Measurements from ENCODE around the gene ASXL3. TPM values are rescaled to one million over a fixed set of nuclear protein-coding genes. Genes with fewer than 3 reads are reported as not detected.

The ASXL3 gene
- 1 to 10 TPM in 3 of 6 experiments, under 1 TPM in 3; 0.12 to 4.0 (median 1.3) TPM for total RNA-seq
- long read RNA-seq = 0 reads

- DNase-seq (peak; percentile 60 to 80 (median 73)), ATAC-seq (peak; percentile 80 to 90 (median 86))
- intact Hi-C loops (cut with DNase I) = no loop called here
- Histone ChIP-seq H3K27ac (peak within 1 kb of the TSS; percentile 52 to 93 (median 84)), H3K36me3 (no peaks in the 10 kb centered on the region), H3K4me3 (peak within 1 kb of the TSS; percentile 59 to 72 (median 69)), H3K9me3 (no peaks in the 10 kb centered on the region), H3K4me1 (peaks cover 0 to 5% (median 0%) of the 10 kb centered on the region in 4 donors), H3K27me3 (no peaks in the 10 kb centered on the region)
- no peak for TF ChIP-seq CTCF (IDR thresholded peaks at IDR 0.05)
- peak; percentile 10 for TF ChIP-seq POLR2A (IDR thresholded peaks at IDR 0.05)
- WGBS (ENCODE audit: insufficient coverage, low coverage, low lambda C conversion rate, missing lambda C conversion rate) = 1% methylated on average over 16 of the region's 103 CpGs
Observed at GRCh38 chr18:33577685-33578517, at the start of gene ASXL3. TSS of gene ASXL3 (plus strand) at chr18:33578219. CDS start at chr18:33578632, 413 bp downstream.

DNA sequence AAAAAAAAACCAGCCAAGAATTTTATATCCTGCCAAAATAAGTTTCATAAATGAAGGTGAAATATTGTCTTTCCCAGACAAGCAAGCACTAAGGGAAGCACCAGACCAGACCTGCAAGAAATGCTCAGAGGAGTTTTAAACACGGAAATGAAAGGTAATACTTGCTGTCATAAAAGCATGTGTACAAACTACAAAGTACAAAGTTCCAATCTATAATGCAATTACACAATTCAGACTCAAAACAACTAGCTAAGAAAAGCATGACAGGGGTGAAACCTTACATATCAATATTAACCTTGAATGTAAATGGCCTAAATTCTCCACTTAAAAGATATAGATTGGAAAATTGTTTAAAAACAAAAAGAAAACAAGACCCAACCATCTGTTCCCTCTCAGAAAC, 45.0 kb upstream of the ASXL3 start:
- H3K27ac ChIP-seq = peak overlapping the region in 2 of 3 donors; percentile 41 to 44
- no peaks in the 10 kb centered on the region for H3K9me3 ChIP-seq
- WGBS (ENCODE audit: insufficient coverage, low coverage, low lambda C conversion rate, missing lambda C conversion rate) = 10% methylated on average over 1 of the region's 1 CpG
- H3K36me3 ChIP-seq = no peaks in the 10 kb centered on the region
- no peak overlapping the region for H3K4me3 ChIP-seq
- TF ChIP-seq CTCF (IDR thresholded peaks at IDR 0.05) (no peak), POLR2A (IDR thresholded peaks at IDR 0.05) (no peak)
- H3K4me1 ChIP-seq = peaks cover 0 to 12% (median 5%) of the 10 kb centered on the region in 4 donors
- intact Hi-C loops (cut with DNase I) = no loop called here
- DNase-seq = no peak
- H3K27me3 ChIP-seq = no peaks in the 10 kb centered on the region
- ATAC-seq = peak; percentile 85 to 98 (median 94)

DNA sequence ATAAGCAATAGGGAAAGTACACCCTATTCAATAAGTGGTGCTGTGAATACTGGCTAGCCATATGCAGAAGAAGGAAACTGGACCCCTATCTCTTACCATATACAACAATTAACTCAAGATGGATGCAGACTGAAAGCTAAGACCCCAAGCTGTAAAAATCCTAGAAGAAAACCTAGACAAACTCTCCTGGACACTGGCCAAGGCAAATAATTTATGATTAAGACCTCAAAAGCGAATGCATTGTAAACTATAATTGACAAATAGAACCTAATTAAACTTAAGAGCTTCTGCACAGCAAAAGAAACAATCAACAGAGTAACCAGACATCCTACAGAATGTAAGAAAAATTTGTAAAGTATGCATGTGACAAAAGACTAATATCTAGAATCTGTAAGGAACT, 41.1 kb upstream of the ASXL3 start:
- Histone ChIP-seq H3K36me3 (no peaks in the 10 kb centered on the region), H3K27ac (no peak overlapping the region), H3K4me1 (peaks cover 0 to 12% (median 4%) of the 10 kb centered on the region in 4 donors), H3K27me3 (no peaks in the 10 kb centered on the region), H3K9me3 (no peaks in the 10 kb centered on the region), H3K4me3 (no peak overlapping the region)
- ATAC-seq (no peak), DNase-seq (no peak)
- WGBS (ENCODE audit: insufficient coverage, low coverage, low lambda C conversion rate, missing lambda C conversion rate) = 63% methylated on average over 1 of the region's 1 CpG
- no peak for TF ChIP-seq POLR2A (IDR thresholded peaks at IDR 0.05)
- TF ChIP-seq CTCF (IDR thresholded peaks at IDR 0.05) = no peak
- intact Hi-C loops (cut with DNase I) = no loop called here

GRCh38 chr18:33538418-33539042, 39.5 kb upstream of the ASXL3 start:
- Histone ChIP-seq H3K27me3 (no peaks in the 10 kb centered on the region), H3K4me3 (no peak overlapping the region), H3K9me3 (no peaks in the 10 kb centered on the region), H3K4me1 (peaks cover 0 to 2% (median 0%) of the 10 kb centered on the region in 4 donors), H3K36me3 (no peaks in the 10 kb centered on the region), H3K27ac (no peak overlapping the region)
- ATAC-seq = no peak
- TF ChIP-seq CTCF (IDR thresholded peaks at IDR 0.05) (no peak), POLR2A (IDR thresholded peaks at IDR 0.05) (no peak)
- WGBS (ENCODE audit: insufficient coverage, low coverage, low lambda C conversion rate, missing lambda C conversion rate) = 87% methylated on average over 5 of the region's 6 CpGs
- intact Hi-C loops (cut with DNase I) = no loop called here
- no peak for DNase-seq
